DND-41 (cell line): Measurements from ENCODE around the gene TMEM191C.

Experiments
- ATAC-seq: fragments of 200-7000 bp; cut with Tn5 transposase; 3 replicates; pipeline ENCODE4 v1.9.1; 2021; ENCODE audit warnings: low read depth; ENCODE audit not compliant: insufficient read depth
- DNase-seq: peaks from one replicate; pipeline ENCODE4 v3.0.0-alpha.2; 2020
- H2AFZ ChIP-seq: 2 replicates; pipeline ENCODE4 v1.6.0; 2012; ENCODE audit warnings: low read depth, low read length
- H3K27ac ChIP-seq: 2 replicates; pipeline ENCODE4 v1.5.1; 2012; ENCODE audit warnings: low read length, inconsistent platforms
- H3K27me3 ChIP-seq: fragments of 200-600 bp; sonication (generic); 2 replicates; pipeline ENCODE4 v1.6.0; 2012; ENCODE audit warnings: low read length, mild to moderate bottlenecking, inconsistent platforms; ENCODE audit not compliant: insufficient read depth, poor library complexity
- H3K36me3 ChIP-seq: 2 replicates; pipeline ENCODE4 v1.5.1; 2012; ENCODE audit warnings: low read length, inconsistent platforms; ENCODE audit not compliant: insufficient read depth
- H3K4me1 ChIP-seq: 2 replicates; pipeline ENCODE4 v1.5.1; 2012; ENCODE audit warnings: mild to moderate bottlenecking, low read length; ENCODE audit not compliant: insufficient read depth
- H3K4me2 ChIP-seq: 2 replicates; pipeline ENCODE4 v1.6.0; 2012; ENCODE audit warnings: mild to moderate bottlenecking, moderate library complexity, low read length, inconsistent platforms; ENCODE audit not compliant: insufficient read depth
- H3K4me3 ChIP-seq, 2 experiments: fragments of 200-600 bp in 1 of 2; shearing (Covaris generic) in 1 of 2; 2 replicates each; pipeline ENCODE4 v1.5.1; 2012 to 2016; ENCODE audit warnings: inconsistent platforms in 2 of 2, low read length in 2 of 2, mild to moderate bottlenecking in 2 of 2, low read depth in 1 of 2, moderate library complexity in 1 of 2
- H3K79me2 ChIP-seq: 2 replicates; pipeline ENCODE4 v1.6.0; 2012; ENCODE audit warnings: low read length, inconsistent platforms; ENCODE audit not compliant: insufficient read depth
- H3K9ac ChIP-seq: 2 replicates; pipeline ENCODE4 v1.6.0; 2012; ENCODE audit warnings: low read depth, mild to moderate bottlenecking, inconsistent platforms, low read length, moderate library complexity
- H3K9me3 ChIP-seq: 2 replicates; pipeline ENCODE4 v1.5.1; 2012; ENCODE audit warnings: low read length, moderate library complexity, mild to moderate bottlenecking, inconsistent platforms; ENCODE audit not compliant: insufficient read depth, severe bottlenecking
- H4K20me1 ChIP-seq: 2 replicates; pipeline ENCODE4 v1.6.0; 2012; ENCODE audit warnings: low read length; ENCODE audit not compliant: insufficient read depth
- CTCF ChIP-seq: IDR thresholded peaks from 2 replicates; pipeline ENCODE4 v1.5.1; 2012; ENCODE audit warnings: borderline replicate concordance, low read length, moderate library complexity, mild to moderate bottlenecking; ENCODE audit not compliant: poor library complexity, severe bottlenecking; ENCODE audit errors: extremely low read depth
- EZH2 ChIP-seq: IDR thresholded peaks from 3 replicates; pipeline ENCODE4 v1.6.1; 2012; ENCODE audit warnings: borderline replicate concordance, low read depth, mild to moderate bottlenecking, moderate library complexity, low read length, inconsistent platforms; ENCODE audit not compliant: severe bottlenecking

TMEM191C gene

GRCh38 chr22:21447694-21448402, 19.3 kb upstream of the TMEM191C start:
- H3K36me3 ChIP-seq, result peaks cover 51% of the 10 kb centered on the region
- DNase-seq, result no peak

GRCh38 chr22:21448627-21449416, 18.4 kb upstream of the TMEM191C start:
- Histone ChIP-seq H3K27ac (no peak overlapping the region), H3K4me2 (no peak overlapping the region), H3K9ac (no peak overlapping the region), H3K4me3 (no peak overlapping the region), H3K79me2 (peaks cover 4% of the 10 kb centered on the region; the same call in 1 of the 2 replicates), H3K27me3 (no peaks in the 10 kb centered on the region), H3K9me3 (no peaks in the 10 kb centered on the region), H3K36me3 (peaks cover 43% of the 10 kb centered on the region), H3K4me1 (no peaks in the 10 kb centered on the region), H4K20me1 (peaks cover 43% of the 10 kb centered on the region), H2AFZ (no peak overlapping the region)
- no peak for ATAC-seq
- no peak for DNase-seq
- TF ChIP-seq EZH2 (no peak), CTCF (no peak)

More at GRCh38 chr22:21447694-21448402, 19.3 kb upstream of the TMEM191C start:
- no peaks in the 10 kb centered on the region for H3K9me3 ChIP-seq
- no peak overlapping the region for H3K27ac ChIP-seq
- no peaks in the 10 kb centered on the region for H3K4me1 ChIP-seq
- no peaks in the 10 kb centered on the region for H3K27me3 ChIP-seq
- no peak overlapping the region for H3K4me3 ChIP-seq
- H3K9ac ChIP-seq, result no peak overlapping the region
- peaks cover 53% of the 10 kb centered on the region for H4K20me1 ChIP-seq
- H2AFZ ChIP-seq, result no peak overlapping the region
- ATAC-seq, result peak; percentile 48; the same call in 2 of the 3 replicates
- peaks cover 12% of the 10 kb centered on the region; the same call in 1 of the 2 replicates for H3K79me2 ChIP-seq
- no peak overlapping the region for H3K4me2 ChIP-seq
- TF ChIP-seq CTCF (peak; percentile 49), EZH2 (no peak)

GRCh38 chr22:21449531-21450319, 17.5 kb upstream of the TMEM191C start:
- Histone ChIP-seq H3K27me3 (no peaks in the 10 kb centered on the region), H2AFZ (no peak overlapping the region), H3K4me3 (no peak overlapping the region), H3K36me3 (peaks cover 35% of the 10 kb centered on the region), H4K20me1 (peaks cover 34% of the 10 kb centered on the region), H3K4me1 (no peaks in the 10 kb centered on the region), H3K9ac (no peak overlapping the region), H3K79me2 (no peaks in the 10 kb centered on the region), H3K9me3 (no peaks in the 10 kb centered on the region), H3K27ac (no peak overlapping the region), H3K4me2 (no peak overlapping the region)
- DNase-seq (no peak), ATAC-seq (no peak)
- no peak for TF ChIP-seq EZH2
- TF ChIP-seq CTCF, result no peak
